D341Med (cell line): Measurements from ENCODE around the gene CEBPG.
A peak's percentile ranks its signal among the peaks of the same experiment; 100 is the strongest.

Source experiments
- DNase-seq: peaks from one replicate; pipeline ENCODE4 v3.0.0; 2012; ENCODE audit warnings: low spot score

CEBPG gene

GRCh38 chr19:33382006-33382405 lies 8.5 kb downstream of the CEBPG start:
- no peak for DNase-seq

GRCh38 chr19:33382982-33383381 lies 9.5 kb downstream of the CEBPG start:
- no peak for DNase-seq

DNA sequence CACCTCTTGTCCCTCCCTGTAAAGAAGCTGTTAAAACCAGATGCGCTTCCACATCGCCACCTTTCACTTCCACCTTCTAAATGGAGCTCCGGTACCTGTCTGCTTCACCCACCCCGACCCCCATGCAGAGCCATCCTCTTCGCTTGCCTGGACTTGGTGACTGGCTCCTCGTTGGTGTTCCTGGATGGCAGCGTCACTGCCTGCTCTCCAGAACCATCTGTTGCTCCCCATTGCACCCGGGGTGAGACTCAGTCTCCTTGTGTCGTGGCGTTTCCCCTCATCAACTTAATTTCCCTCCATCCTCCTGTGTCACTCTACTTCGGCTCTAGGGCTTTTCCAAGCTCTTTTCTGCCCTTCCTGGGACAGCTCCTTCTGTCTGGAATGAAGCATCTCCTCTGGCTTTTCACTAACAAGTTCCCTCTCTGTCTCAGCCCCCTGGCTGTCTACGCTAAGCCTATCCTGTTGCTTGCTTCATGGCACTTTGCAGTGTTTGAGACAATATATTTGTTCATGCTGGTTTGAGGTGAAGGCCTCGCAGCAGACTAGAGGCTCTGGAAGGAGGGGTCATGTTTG lies 10.3 kb downstream of the CEBPG start:
- no peak for DNase-seq

- no peak for DNase-seq
Measured at GRCh38 chr19:33384983-33385382, 11.5 kb downstream of the CEBPG start.

GRCh38 chr19:33385956-33386355 lies 12.4 kb downstream of the CEBPG start:
- no peak for DNase-seq

DNA sequence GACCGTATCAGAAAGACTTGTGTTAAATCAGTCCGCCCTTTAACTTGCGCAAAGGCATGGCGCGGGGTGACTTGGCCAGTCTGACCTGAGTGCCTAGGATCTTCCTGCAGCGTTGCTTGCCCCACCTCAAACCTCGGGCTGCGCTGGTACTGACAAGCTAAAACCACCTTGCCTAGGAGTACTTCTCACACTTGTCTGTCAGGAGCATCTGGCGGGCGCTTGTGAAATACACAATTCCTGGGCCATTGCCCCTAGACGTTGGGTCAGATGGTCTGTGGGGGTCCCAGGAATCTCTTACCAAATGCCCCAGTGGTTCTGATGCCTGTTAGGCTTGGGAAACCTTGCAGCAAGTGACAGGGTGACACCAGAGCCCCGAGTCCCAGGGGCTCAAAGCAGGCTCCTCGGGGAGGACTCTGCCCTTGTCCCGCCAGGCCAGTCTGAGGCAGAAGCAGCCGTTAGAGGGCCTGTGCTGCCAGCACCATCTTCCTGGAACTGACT lies 12.9 kb downstream of the CEBPG start:
- no peak for DNase-seq

GRCh38 chr19:33387351-33388230 lies 14.1 kb downstream of the CEBPG start:
- DNase-seq, result peak; percentile 25

DNA sequence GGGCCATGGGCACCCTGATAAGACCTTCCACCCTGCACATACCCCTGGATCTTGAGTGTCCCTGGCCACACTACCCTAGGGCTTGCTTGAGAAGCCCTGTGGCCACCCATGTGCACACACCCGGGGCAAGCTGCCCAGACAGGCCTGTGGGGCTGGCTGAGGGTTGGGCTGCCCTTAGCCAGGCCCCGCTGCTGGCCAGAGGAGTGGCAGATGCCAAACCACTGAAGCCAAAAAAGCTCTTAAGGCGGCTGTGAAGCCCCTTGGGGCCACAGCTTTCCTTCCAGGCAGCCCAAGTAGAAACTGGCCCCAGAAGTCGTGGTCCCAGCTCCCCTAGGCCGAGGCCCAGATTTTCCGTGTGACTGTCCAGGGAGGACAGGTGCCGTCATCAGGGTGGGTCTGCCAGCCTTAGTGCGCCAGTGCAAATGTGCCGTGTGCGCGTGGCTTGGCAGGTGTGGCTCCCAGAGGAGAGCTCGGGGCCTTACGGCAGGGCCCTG lies 14.8 kb downstream of the CEBPG start:
- no peak for DNase-seq

- peak; percentile 26 for DNase-seq
Measured at GRCh38 chr19:33388725-33389420, 15.4 kb downstream of the CEBPG start.

- peak; percentile 32 for DNase-seq
Measured at GRCh38 chr19:33389421-33390100, 16.1 kb downstream of the CEBPG start.

GRCh38 chr19:33390101-33390907 lies 16.8 kb downstream of the CEBPG start:
- DNase-seq, result peak; percentile 36

- peak; percentile 27 for DNase-seq
Measured at GRCh38 chr19:33390908-33391630, 17.6 kb downstream of the CEBPG start.

DNA sequence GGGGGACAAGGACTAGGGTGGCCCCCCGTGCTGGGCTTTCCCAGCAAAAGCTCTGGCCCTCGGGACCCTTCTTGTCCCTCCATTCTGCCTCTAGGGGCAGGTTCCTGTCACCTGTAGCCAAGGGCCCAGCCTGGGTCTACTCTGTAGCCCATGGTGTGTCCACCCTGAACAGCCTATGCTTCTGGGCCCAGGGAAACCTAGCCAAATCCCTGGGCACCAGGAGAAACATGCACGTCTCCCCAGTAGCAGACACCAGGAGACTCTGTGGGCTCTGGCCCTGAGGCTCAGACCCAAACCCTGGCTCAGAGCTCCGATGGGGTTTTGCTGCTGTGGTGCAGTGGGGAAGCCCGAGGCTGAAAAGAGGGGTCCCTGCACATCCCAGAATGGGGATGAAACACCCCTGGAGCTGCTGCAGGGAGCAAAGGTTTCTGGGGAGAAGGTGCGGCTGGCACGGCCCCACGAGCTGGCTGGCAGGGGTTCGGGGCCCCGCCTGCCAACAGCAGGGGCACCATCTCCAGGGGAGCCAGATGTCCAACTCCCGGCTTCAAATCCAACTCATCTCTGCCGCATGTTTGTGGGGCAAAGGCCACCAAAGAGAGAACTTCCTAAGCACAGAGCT lies 18.2 kb downstream of the CEBPG start:
- no peak for DNase-seq

- DNase-seq, result peak; percentile 39
Measured at GRCh38 chr19:33392341-33393285, 19.1 kb downstream of the CEBPG start.

DNA sequence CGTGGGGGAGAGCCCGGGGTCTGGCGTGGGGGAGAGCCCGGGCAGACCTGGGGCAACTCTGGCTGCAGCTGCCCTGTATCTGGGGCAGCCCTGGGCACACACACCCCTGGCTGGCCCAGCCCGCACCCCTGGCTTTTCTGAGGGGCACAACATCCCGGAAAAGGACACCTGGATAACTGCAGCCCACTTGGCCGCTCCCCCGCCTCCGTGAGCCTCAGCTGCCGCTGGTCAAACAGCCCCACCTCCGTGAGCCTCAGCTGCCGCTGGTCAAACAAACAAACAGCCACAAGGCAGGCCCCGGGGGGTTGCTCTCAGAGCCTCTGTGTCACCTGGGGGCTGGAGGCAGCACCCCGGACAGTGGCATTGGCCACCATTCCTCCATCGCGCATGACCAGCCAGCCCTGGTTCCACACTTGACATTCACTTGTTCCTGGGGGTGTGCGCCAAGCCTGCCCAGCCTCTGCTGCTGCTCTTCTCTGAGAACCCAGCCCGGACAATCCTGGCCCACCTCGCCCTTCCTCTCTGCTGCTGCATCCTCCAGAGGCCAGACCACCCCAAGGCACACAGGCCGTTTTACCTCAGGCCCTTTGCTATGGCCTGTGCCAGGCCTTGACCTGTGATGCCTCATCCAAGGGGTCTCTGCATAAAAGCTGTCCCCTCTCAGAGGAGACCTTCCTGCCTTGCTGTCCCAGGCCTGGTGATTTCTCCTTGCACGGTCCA lies 19.9 kb downstream of the CEBPG start:
- peak; percentile 37 for DNase-seq

DNA sequence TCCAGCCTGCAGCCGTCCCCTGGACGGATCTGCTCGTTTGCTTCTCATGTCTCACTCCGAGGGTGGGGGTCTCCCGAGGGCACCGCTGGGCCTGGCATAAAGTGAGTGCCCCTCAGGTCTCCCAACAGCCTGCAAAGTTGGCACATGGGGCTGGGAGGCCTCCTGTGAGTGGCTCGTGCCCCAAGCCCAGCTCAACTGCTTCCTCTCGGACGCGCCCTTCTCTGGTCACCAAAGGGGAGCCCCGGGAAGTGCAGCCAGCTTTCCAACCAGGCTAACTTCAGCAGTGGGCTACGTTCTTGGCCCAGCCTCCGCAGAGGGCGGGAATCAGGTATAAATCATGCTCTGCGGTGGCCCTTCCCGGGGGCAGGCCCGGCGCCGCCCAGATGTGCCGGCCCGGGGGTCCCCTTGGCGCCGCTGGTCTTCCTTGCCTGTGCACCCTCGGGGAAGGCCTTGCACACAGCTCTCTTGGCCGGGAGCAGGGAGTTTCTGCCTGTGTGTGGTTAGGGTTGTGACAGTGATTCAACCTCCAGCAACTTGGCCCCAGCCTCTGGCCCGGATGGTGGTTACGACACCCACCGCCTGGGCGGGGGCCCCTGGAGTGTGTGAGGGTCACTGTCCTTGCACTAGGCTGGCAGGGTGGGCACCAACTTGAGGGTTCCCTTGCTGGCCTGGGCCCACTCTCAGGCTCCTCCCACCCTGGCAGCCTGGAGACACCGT lies 20.7 kb downstream of the CEBPG start:
- DNase-seq, result peak; percentile 33

- DNase-seq, result no peak
Measured at GRCh38 chr19:33394723-33395560, 21.4 kb downstream of the CEBPG start.
